H1 (cell line): Measurements from ENCODE around the gene C19orf73. TPM values are rescaled to one million over a fixed set of nuclear protein-coding genes. Genes with fewer than 3 reads are reported as not detected.

Experiments used
- CTBP2 ChIP-seq: IDR thresholded peaks from 2 replicates; pipeline ENCODE4 v1.7.0; 2011; ENCODE audit warnings: borderline replicate concordance, mild to moderate bottlenecking, moderate library complexity, mixed read lengths, low read length; ENCODE audit not compliant: insufficient read depth, insufficient read length
- NRF1 ChIP-seq: IDR thresholded peaks from 2 replicates; pipeline ENCODE4 v1.6.1; 2011; ENCODE audit warnings: mild to moderate bottlenecking, low read depth, low read length, improper control_type of control experiment
- POLR2AphosphoS5 ChIP-seq: IDR thresholded peaks from 2 replicates; pipeline ENCODE4 v1.6.1; 2011; ENCODE audit warnings: low read depth, low read length
- SAP30 ChIP-seq: fragments of 300-600 bp; sonication (generic); IDR thresholded peaks from 2 replicates; pipeline ENCODE4 v1.7.1; 2012; ENCODE audit warnings: low read length, moderate library complexity, mild to moderate bottlenecking, inconsistent platforms; ENCODE audit not compliant: insufficient read depth, insufficient replicate concordance
- TCF12 ChIP-seq: IDR thresholded peaks from 2 replicates; pipeline ENCODE4 v1.6.1; 2011; ENCODE audit warnings: low read depth, mild to moderate bottlenecking, low read length
- polyA plus RNA-seq, 7 experiments: library from polyadenylated mRNA; depleted of rRNA in 3 of 7; stranded (reverse) in 5 of 7; unstranded in 2 of 7; fragments of >200 nt in 5 of 7; fragments of 200-250 nt in 2 of 7; gene quantifications; 1 replicate in 5 of 7; 2 replicates in 1 of 7; 4 replicates in 1 of 7; pipeline versions ENCODE4 v1.2.1 to v1.2.3, GENCODE V29; 2011 to 2013; ENCODE audit warnings: missing spikeins in 2 of 7, mixed read lengths in 2 of 7
- total RNA-seq: library from RNA; stranded (reverse); fragmentation: NEBNext Ultra II Directional; extraction: Animal tissue kit (Norgen Biotek cat#: 25700); gene quantifications from 2 replicates; pipeline ENCODE4 v1.2.1, GENCODE V29; 2021
- TF ChIP-seq, protein P1 (sequence below): fragments of 300-600 bp; sonication (generic); IDR thresholded peaks from 2 replicates; pipeline ENCODE4 v1.7.1; 2012; ENCODE audit warnings: low read length, moderate library complexity, mild to moderate bottlenecking, inconsistent platforms; ENCODE audit not compliant: insufficient replicate concordance

The C19orf73 gene
- total and polyA plus RNA-seq, 2 of the 8 experiments (the other 6 are each of a cell fraction or from before 2014, with no cell fraction given) = 2.5 to 4.6 TPM

DNA sequence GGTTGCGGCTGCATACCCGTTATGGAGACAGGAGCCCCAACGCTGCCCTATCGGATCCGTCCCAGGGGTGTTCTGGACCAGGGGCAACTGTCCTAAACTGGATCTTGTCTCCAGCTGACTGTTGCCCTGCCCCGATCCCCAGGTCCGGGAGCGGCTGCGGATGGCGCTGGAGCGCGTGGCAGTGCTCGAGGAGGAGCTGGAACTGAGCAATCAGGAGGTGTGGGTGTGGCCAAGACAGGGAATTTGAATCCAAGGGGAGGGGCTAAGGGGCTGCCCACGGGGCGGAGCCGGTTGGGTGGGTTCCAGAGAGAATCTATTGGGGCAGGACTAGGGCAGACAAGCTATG, 10.3 kb upstream of the C19orf73 start (continued):
- TF ChIP-seq, protein P1, sequence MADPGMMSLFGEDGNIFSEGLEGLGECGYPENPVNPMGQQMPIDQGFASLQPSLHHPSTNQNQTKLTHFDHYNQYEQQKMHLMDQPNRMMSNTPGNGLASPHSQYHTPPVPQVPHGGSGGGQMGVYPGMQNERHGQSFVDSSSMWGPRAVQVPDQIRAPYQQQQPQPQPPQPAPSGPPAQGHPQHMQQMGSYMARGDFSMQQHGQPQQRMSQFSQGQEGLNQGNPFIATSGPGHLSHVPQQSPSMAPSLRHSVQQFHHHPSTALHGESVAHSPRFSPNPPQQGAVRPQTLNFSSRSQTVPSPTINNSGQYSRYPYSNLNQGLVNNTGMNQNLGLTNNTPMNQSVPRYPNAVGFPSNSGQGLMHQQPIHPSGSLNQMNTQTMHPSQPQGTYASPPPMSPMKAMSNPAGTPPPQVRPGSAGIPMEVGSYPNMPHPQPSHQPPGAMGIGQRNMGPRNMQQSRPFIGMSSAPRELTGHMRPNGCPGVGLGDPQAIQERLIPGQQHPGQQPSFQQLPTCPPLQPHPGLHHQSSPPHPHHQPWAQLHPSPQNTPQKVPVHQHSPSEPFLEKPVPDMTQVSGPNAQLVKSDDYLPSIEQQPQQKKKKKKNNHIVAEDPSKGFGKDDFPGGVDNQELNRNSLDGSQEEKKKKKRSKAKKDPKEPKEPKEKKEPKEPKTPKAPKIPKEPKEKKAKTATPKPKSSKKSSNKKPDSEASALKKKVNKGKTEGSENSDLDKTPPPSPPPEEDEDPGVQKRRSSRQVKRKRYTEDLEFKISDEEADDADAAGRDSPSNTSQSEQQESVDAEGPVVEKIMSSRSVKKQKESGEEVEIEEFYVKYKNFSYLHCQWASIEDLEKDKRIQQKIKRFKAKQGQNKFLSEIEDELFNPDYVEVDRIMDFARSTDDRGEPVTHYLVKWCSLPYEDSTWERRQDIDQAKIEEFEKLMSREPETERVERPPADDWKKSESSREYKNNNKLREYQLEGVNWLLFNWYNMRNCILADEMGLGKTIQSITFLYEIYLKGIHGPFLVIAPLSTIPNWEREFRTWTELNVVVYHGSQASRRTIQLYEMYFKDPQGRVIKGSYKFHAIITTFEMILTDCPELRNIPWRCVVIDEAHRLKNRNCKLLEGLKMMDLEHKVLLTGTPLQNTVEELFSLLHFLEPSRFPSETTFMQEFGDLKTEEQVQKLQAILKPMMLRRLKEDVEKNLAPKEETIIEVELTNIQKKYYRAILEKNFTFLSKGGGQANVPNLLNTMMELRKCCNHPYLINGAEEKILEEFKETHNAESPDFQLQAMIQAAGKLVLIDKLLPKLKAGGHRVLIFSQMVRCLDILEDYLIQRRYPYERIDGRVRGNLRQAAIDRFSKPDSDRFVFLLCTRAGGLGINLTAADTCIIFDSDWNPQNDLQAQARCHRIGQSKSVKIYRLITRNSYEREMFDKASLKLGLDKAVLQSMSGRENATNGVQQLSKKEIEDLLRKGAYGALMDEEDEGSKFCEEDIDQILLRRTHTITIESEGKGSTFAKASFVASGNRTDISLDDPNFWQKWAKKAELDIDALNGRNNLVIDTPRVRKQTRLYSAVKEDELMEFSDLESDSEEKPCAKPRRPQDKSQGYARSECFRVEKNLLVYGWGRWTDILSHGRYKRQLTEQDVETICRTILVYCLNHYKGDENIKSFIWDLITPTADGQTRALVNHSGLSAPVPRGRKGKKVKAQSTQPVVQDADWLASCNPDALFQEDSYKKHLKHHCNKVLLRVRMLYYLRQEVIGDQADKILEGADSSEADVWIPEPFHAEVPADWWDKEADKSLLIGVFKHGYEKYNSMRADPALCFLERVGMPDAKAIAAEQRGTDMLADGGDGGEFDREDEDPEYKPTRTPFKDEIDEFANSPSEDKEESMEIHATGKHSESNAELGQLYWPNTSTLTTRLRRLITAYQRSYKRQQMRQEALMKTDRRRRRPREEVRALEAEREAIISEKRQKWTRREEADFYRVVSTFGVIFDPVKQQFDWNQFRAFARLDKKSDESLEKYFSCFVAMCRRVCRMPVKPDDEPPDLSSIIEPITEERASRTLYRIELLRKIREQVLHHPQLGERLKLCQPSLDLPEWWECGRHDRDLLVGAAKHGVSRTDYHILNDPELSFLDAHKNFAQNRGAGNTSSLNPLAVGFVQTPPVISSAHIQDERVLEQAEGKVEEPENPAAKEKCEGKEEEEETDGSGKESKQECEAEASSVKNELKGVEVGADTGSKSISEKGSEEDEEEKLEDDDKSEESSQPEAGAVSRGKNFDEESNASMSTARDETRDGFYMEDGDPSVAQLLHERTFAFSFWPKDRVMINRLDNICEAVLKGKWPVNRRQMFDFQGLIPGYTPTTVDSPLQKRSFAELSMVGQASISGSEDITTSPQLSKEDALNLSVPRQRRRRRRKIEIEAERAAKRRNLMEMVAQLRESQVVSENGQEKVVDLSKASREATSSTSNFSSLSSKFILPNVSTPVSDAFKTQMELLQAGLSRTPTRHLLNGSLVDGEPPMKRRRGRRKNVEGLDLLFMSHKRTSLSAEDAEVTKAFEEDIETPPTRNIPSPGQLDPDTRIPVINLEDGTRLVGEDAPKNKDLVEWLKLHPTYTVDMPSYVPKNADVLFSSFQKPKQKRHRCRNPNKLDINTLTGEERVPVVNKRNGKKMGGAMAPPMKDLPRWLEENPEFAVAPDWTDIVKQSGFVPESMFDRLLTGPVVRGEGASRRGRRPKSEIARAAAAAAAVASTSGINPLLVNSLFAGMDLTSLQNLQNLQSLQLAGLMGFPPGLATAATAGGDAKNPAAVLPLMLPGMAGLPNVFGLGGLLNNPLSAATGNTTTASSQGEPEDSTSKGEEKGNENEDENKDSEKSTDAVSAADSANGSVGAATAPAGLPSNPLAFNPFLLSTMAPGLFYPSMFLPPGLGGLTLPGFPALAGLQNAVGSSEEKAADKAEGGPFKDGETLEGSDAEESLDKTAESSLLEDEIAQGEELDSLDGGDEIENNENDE = no peak
- TF ChIP-seq POLR2AphosphoS5 (no peak), SAP30 (no peak), NRF1 (no peak), TCF12 (no peak), CTBP2 (no peak)
